GM12878 (cell line): ENCODE results near the gene PPAN. TPM values are rescaled to one million over a fixed set of nuclear protein-coding genes. Genes with fewer than 3 reads are reported as not detected.

Experiments
- ATAC-seq: fragments of 200-7000 bp; cut with Tn5 transposase; 3 replicates; pipeline ENCODE4 v1.9.1; 2020; ENCODE audit warnings: mild to moderate bottlenecking, moderate library complexity
- BruUV-seq: library from RNA; stranded (reverse); fragments of 400-500 nt; replicated peaks from 2 replicates; lab custom pipeline; 2021; lab: Mats Ljungman, UMichigan
- CTCF ChIA-PET: fragments of 300-600 bp; sonication (Branson Sonifier 250); formaldehyde crosslinking; extraction: SDS; loops from one replicate; lab custom pipeline; 2021; ENCODE audit warnings: inconsistent platforms; lab: Yijun Ruan, JAX
- POLR2A ChIA-PET: fragments of 350-600 bp; formaldehyde crosslinking; extraction: SDS; loops from one replicate; lab custom pipeline; 2021; ENCODE audit warnings: inconsistent platforms; lab: Charles Lee
- RAD21 ChIA-PET: fragments of 300-600 bp; sonication (Branson Sonifier 250); formaldehyde crosslinking; loops from one replicate; lab custom pipeline; 2023; ENCODE audit warnings: antibody characterized with exemption; ENCODE audit not compliant: unreplicated experiment; lab: Charles Lee
- SMC1A ChIA-PET: fragments of 300-600 bp; sonication (Branson Sonifier 250); formaldehyde crosslinking; loops from one replicate; lab custom pipeline; 2023; ENCODE audit not compliant: unreplicated experiment, uncharacterized antibody; lab: Charles Lee
- DNase-seq: peaks from one replicate; pipeline ENCODE4 v3.0.0-alpha.2; 2011; ENCODE audit warnings: low read depth, low spot score
- FAIRE-seq: peaks from 3 replicates; lab custom pipeline; 2011; peaks lifted over from hg19 to GRCh38; lab: Jason Lieb, UNC
- H2AFZ ChIP-seq: 2 replicates; pipeline ENCODE4 v1.6.0; 2011; ENCODE audit warnings: low read depth, low read length, control low read depth; ENCODE audit not compliant: control insufficient read depth
- H3K27ac ChIP-seq: 2 replicates; pipeline ENCODE4 v1.5.1; 2011; ENCODE audit warnings: control low read depth; ENCODE audit not compliant: control insufficient read depth, insufficient read depth
- H3K27me3 ChIP-seq, 2 experiments: replicated peaks in 1 of 2; 2 replicates each; pipeline versions ENCODE4 v1.6.0 to v1.6.1; 2011; ENCODE audit warnings: low read length in 1 of 2; ENCODE audit not compliant: control insufficient read depth in 2 of 2, insufficient read depth in 2 of 2
- H3K36me3 ChIP-seq, 2 experiments: 2 replicates each; pipeline ENCODE4 v1.5.1; 2011; ENCODE audit warnings: low read length in 1 of 2; ENCODE audit not compliant: control insufficient read depth in 2 of 2, insufficient read depth in 2 of 2
- H3K4me1 ChIP-seq: 2 replicates; pipeline ENCODE4 v1.6.1; 2011; ENCODE audit warnings: mild to moderate bottlenecking, low read length, moderate library complexity, mixed read lengths; ENCODE audit not compliant: control insufficient read depth, insufficient read depth
- H3K4me2 ChIP-seq: 2 replicates; pipeline ENCODE4 v1.6.0; 2011; ENCODE audit warnings: control low read depth; ENCODE audit not compliant: control insufficient read depth, insufficient read depth
- H3K4me3 ChIP-seq: fragments of 200-600 bp; sonication (generic); 2 replicates; pipeline ENCODE4 v1.5.1; 2016
- H3K79me2 ChIP-seq: 2 replicates; pipeline ENCODE4 v1.6.0; 2011; ENCODE audit warnings: low read length; ENCODE audit not compliant: control insufficient read depth, insufficient read depth
- H3K9ac ChIP-seq: 2 replicates; pipeline ENCODE4 v1.8.0; 2011; ENCODE audit warnings: low read length, control low read depth, mixed read lengths; ENCODE audit not compliant: control insufficient read depth, insufficient read depth
- H3K9me3 ChIP-seq: replicated peaks from 3 replicates; pipeline ENCODE4 v1.5.1; 2011; ENCODE audit warnings: mild to moderate bottlenecking, low read length; ENCODE audit not compliant: control insufficient read depth, insufficient read depth
- H4K20me1 ChIP-seq: 2 replicates; pipeline ENCODE4 v1.6.0; 2011; ENCODE audit not compliant: control insufficient read depth, insufficient read depth
- CTCF ChIP-seq, 3 experiments: IDR thresholded peaks in 2 of 3; conservative IDR thresholded peaks in 1 of 3; 2 replicates each; pipeline ENCODE4 v1.5.1; 2011; ENCODE audit warnings: low read depth in 3 of 3, low read length in 3 of 3, mild to moderate bottlenecking in 3 of 3, control low read depth in 2 of 3, moderate library complexity in 2 of 3, inconsistent platforms in 1 of 3, mixed read lengths in 1 of 3; ENCODE audit not compliant: control insufficient read depth in 2 of 3, insufficient read depth in 1 of 3; ENCODE audit errors: extremely low read depth in 1 of 3
- FOXM1 ChIP-seq: IDR thresholded peaks from 2 replicates; pipeline ENCODE4 v1.6.1; 2012; ENCODE audit warnings: low read depth, mild to moderate bottlenecking, inconsistent platforms, low read length, moderate library complexity
- KDM1A ChIP-seq: fragments of 200-600 bp; sonication (generic); IDR thresholded peaks from 2 replicates; pipeline ENCODE4 v1.6.1; 2016; ENCODE audit warnings: borderline replicate concordance
- MLLT1 ChIP-seq: fragments of 450-650 bp; IDR thresholded peaks from 2 replicates; pipeline ENCODE4 v1.6.1; 2016; ENCODE audit warnings: mild to moderate bottlenecking
- MTA3 ChIP-seq: IDR thresholded peaks from 2 replicates; pipeline ENCODE4 v1.6.1; 2012; ENCODE audit warnings: low read length, inconsistent platforms, borderline replicate concordance
- NFIC ChIP-seq: IDR thresholded peaks from 2 replicates; pipeline ENCODE4 v1.6.1; 2012; ENCODE audit warnings: low read depth, mild to moderate bottlenecking, inconsistent platforms, low read length, moderate library complexity
- POLR2A ChIP-seq: IDR thresholded peaks from 2 replicates; pipeline ENCODE4 v1.6.1; 2011; ENCODE audit warnings: low read depth, mild to moderate bottlenecking, low read length
- POU2F2 ChIP-seq: IDR thresholded peaks from 3 replicates; pipeline ENCODE4 v1.6.1; 2011; ENCODE audit warnings: low read depth, mild to moderate bottlenecking, low read length, borderline replicate concordance
- RUNX3 ChIP-seq: IDR thresholded peaks from 2 replicates; pipeline ENCODE4 v1.6.1; 2012; ENCODE audit warnings: low read length, inconsistent platforms
- SMAD5 ChIP-seq: IDR thresholded peaks from 2 replicates; pipeline ENCODE4 v1.6.1; 2016; ENCODE audit warnings: antibody characterized with exemption, low read depth
- WGBS: methylation state at CpG from one replicate; pipeline ENCODE4 v1.1.6; 2016; ENCODE audit warnings: low lambda C conversion rate; ENCODE audit not compliant: insufficient replicate concordance, insufficient coverage; ENCODE audit errors: missing lambda C conversion rate; 5-methylcytosine and 5-hydroxymethylcytosine counted together
- in situ Hi-C: fragments of 300-500 bp; cut with MboI; formaldehyde crosslinking; loops from 9 replicates; pipeline ENCODE4 v1.14.3; 2018; ENCODE audit warnings: mixed read lengths
- intact Hi-C: fragments of 100-400 bp; cut with micrococcal nuclease; formaldehyde crosslinking; loops from one replicate; pipeline ENCODE4 v1.14.2; 2022; ENCODE audit not compliant: unreplicated experiment
- polyA plus RNA-seq, 11 experiments: library from polyadenylated mRNA; depleted of rRNA in 4 of 11; unstranded in 6 of 11; stranded (reverse) in 5 of 11; fragments of >200 nt; fragmentation: Nextera tagmentation in 4 of 11; fragmentation: Illumina TruSeq in 1 of 11; extraction: Ambion mirVana in 4 of 11; extraction: Trizol in 1 of 11; gene quantifications; 1 replicate in 1 of 11; 2 replicates in 10 of 11; pipeline versions ENCODE4 v1.2.1 to v1.2.3, GENCODE V29; 2011 to 2016; ENCODE audit warnings: inconsistent platforms in 2 of 11, missing spikeins in 2 of 11, low read depth in 1 of 11
- total RNA-seq, 4 experiments: library from RNA; depleted of rRNA in 3 of 4; stranded (reverse); fragments of >200 nt in 3 of 4; fragmentation: Illumina TruSeq in 1 of 4; extraction: Trizol in 1 of 4; gene quantifications; 2 replicates each; pipeline versions ENCODE4 v1.2.1 to v1.2.3, GENCODE V29; 2013 to 2021

The PPAN gene
- total and polyA plus RNA-seq, 10 of the 15 experiments (the other 5 are each of a cell fraction or from before 2014, with no cell fraction given) = 2.1 to 171 (median 108) TPM

GRCh38 chr19:10116866-10117616, 10.9 kb downstream of the PPAN start:
- Histone ChIP-seq H4K20me1 (no peaks in the 10 kb centered on the region), H3K9me3 (no peaks in the 10 kb centered on the region), H3K27me3 (no peaks in the 10 kb centered on the region), H2AFZ (no peak overlapping the region), H3K36me3 (peaks cover 4 to 34% of the 10 kb centered on the region in 2 experiments; a peak in 3 of 4 replicates), H3K9ac (no peak overlapping the region)
- POLR2A ChIA-PET = interaction anchor here (0.5 to 1.8 kb wide), 8 partner anchors 10 to 245 kb away, joined by 3 to 11 read pairs (median 4); partner anchors contain the start of genes MRPL4 and PPAN
- DNase-seq (no peak), ATAC-seq (no peak)
- in situ Hi-C loops = no loop called here
- TF ChIP-seq SMAD5 (peak; percentile 50; the same call in 1 of the 2 replicates), FOXM1 (no peak), POLR2A (peak; percentile 27), POU2F2 (peak; percentile 2; the same call in 2 of the 3 replicates), RUNX3 (no peak), NFIC (no peak), KDM1A (no peak), MLLT1 (no peak), MTA3 (no peak), CTCF (IDR thresholded peaks at IDR 0.05 in 2 of 3, conservative IDR thresholded peaks at IDR 0.05 in 1 of 3; ENCODE audit: control insufficient read depth in 2 of 3, extremely low read depth in 1 of 3, insufficient read depth in 1 of 3, low read depth in 3 of 3, low read length in 3 of 3) (no peak)
- TF ChIP-seq, all 136 proteins: peak for 3
- Histone ChIP-seq H3K27ac (no peak overlapping the region), H3K4me2 (no peak overlapping the region), H3K79me2 (peaks cover 26% of the 10 kb centered on the region), H3K4me1 (peaks cover 11% of the 10 kb centered on the region), H3K4me3 (no peak overlapping the region)
- BruUV-seq = no TSS peak
- 88% methylated on average over 21 of the region's 21 CpGs for WGBS
- intact Hi-C loops = no loop called here
- RAD21 ChIA-PET = interaction anchor here (0.9 to 8.6 kb wide), 4 partner anchors 17 to 135 kb away, joined by 3 to 166 read pairs (median 4); partner anchors contain the start of genes ANGPTL6 and MRPL4
- FAIRE-seq = no peak
- CTCF ChIA-PET = interaction anchor here (1.3 to 4.9 kb wide), 3 partner anchors 19 to 184 kb away, joined by 3 to 39 read pairs (median 8); no protein-coding TSS in a partner anchor
- SMC1A ChIA-PET = interaction anchor here (1.2 to 11.4 kb wide), 3 partner anchors 17 to 271 kb away, joined by 3 to 150 read pairs (median 4); partner anchors contain the start of gene ANGPTL6
